Measurements from ENCODE around the gene PIGR.

GRCh38 chr1:206902702-206903101, 43.6 kb downstream of the PIGR start:
- TF ChIP-seq USF2 (IDR thresholded peaks at IDR 0.05; ENCODE audit: low read depth, low read length) (no peak), POLR2A (IDR thresholded peaks at IDR 0.05; ENCODE audit: low read depth, low read length) (no peak), CTCF (conservative IDR thresholded peaks at IDR 0.05; ENCODE audit: low read depth, low read length) (no peak), MAZ (IDR thresholded peaks at IDR 0.05; ENCODE audit: borderline replicate concordance, low read depth, low read length) (no peak), RCOR1 (IDR thresholded peaks at IDR 0.05; ENCODE audit: insufficient replicate concordance, low read length) (no peak)

Data from IMR-90 (cell line).